ENCODE results near the gene FHOD3. TPM values are rescaled to one million over a fixed set of nuclear protein-coding genes. Genes with fewer than 3 reads are reported as not detected.
A peak's percentile ranks its signal among the peaks of the same experiment; 100 is the strongest.

Gene FHOD3
- total and polyA plus RNA-seq, 4 donors = 0.57 to 1.3 (median 1.2) TPM; not detected in 1

DNA sequence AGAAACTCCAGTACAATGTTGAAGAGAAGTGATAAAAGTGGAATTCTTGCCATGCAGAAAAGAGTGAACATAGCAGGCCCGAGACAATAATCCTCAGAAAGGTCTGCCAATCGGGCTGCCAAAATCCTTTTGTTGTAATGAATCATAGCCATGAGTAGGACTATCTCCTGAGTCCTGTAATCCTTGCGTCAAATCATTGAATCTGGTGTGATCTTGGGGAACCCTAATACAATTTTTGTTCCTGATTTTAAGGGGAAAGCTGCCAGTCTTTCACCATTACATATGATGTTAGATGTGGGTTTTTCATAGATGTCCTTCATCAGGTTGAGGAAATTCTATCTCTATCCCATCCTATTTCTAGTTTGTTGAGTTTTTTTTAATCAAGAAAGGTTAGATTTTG, 529.0 kb downstream of the FHOD3 start:
- no peak overlapping the region for H3K27ac ChIP-seq (ENCODE audit: low read depth in 1 of 2, low read length in 2 of 2)
- no peak for TF ChIP-seq FOXA1 (IDR thresholded peaks at IDR 0.05)
- TF ChIP-seq, protein P1, sequence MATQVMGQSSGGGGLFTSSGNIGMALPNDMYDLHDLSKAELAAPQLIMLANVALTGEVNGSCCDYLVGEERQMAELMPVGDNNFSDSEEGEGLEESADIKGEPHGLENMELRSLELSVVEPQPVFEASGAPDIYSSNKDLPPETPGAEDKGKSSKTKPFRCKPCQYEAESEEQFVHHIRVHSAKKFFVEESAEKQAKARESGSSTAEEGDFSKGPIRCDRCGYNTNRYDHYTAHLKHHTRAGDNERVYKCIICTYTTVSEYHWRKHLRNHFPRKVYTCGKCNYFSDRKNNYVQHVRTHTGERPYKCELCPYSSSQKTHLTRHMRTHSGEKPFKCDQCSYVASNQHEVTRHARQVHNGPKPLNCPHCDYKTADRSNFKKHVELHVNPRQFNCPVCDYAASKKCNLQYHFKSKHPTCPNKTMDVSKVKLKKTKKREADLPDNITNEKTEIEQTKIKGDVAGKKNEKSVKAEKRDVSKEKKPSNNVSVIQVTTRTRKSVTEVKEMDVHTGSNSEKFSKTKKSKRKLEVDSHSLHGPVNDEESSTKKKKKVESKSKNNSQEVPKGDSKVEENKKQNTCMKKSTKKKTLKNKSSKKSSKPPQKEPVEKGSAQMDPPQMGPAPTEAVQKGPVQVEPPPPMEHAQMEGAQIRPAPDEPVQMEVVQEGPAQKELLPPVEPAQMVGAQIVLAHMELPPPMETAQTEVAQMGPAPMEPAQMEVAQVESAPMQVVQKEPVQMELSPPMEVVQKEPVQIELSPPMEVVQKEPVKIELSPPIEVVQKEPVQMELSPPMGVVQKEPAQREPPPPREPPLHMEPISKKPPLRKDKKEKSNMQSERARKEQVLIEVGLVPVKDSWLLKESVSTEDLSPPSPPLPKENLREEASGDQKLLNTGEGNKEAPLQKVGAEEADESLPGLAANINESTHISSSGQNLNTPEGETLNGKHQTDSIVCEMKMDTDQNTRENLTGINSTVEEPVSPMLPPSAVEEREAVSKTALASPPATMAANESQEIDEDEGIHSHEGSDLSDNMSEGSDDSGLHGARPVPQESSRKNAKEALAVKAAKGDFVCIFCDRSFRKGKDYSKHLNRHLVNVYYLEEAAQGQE (IDR thresholded peaks at IDR 0.05) = no peak
- no peak for TF ChIP-seq RAD21 (IDR thresholded peaks at IDR 0.05)
- TF ChIP-seq YY1 (IDR thresholded peaks at IDR 0.05) = no peak
- TF ChIP-seq, protein P2, sequence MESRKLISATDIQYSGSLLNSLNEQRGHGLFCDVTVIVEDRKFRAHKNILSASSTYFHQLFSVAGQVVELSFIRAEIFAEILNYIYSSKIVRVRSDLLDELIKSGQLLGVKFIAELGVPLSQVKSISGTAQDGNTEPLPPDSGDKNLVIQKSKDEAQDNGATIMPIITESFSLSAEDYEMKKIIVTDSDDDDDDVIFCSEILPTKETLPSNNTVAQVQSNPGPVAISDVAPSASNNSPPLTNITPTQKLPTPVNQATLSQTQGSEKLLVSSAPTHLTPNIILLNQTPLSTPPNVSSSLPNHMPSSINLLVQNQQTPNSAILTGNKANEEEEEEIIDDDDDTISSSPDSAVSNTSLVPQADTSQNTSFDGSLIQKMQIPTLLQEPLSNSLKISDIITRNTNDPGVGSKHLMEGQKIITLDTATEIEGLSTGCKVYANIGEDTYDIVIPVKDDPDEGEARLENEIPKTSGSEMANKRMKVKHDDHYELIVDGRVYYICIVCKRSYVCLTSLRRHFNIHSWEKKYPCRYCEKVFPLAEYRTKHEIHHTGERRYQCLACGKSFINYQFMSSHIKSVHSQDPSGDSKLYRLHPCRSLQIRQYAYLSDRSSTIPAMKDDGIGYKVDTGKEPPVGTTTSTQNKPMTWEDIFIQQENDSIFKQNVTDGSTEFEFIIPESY (IDR thresholded peaks at IDR 0.05) = no peak
- TF ChIP-seq HNF4G (IDR thresholded peaks at IDR 0.05) = no peak
- no peak for TF ChIP-seq SP1 (IDR thresholded peaks at IDR 0.05)
- no peak for TF ChIP-seq GABPA (IDR thresholded peaks at IDR 0.05 in 1 of 2, conservative IDR thresholded peaks at IDR 0.05 in 1 of 2)
- TF ChIP-seq EGR1 (IDR thresholded peaks at IDR 0.05; ENCODE audit: low read depth in 2 of 2) = no peak
- TF ChIP-seq, protein P3, sequence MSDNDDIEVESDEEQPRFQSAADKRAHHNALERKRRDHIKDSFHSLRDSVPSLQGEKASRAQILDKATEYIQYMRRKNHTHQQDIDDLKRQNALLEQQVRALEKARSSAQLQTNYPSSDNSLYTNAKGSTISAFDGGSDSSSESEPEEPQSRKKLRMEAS (IDR thresholded peaks at IDR 0.05) = no peak
- TF ChIP-seq FOXA2 (IDR thresholded peaks at IDR 0.05) = no peak
- TF ChIP-seq HNF4A (conservative IDR thresholded peaks at IDR 0.05) = no peak
- TF ChIP-seq JUND (IDR thresholded peaks at IDR 0.05) = no peak
- no peak for TF ChIP-seq NR2F2 (IDR thresholded peaks at IDR 0.05)
- TF ChIP-seq TAF1 (conservative IDR thresholded peaks at IDR 0.05) = no peak
- no peak for TF ChIP-seq RXRA (IDR thresholded peaks at IDR 0.05)
- DNase-seq (ENCODE audit: low spot score) = no peak
- no peaks in the 10 kb centered on the region for H3K36me3 ChIP-seq (ENCODE audit: control insufficient read depth in 4 of 4, insufficient read depth in 3 of 4, low read depth in 1 of 4, low read length in 3 of 4)
- no peaks in the 10 kb centered on the region for H3K9me3 ChIP-seq (ENCODE audit: control insufficient read depth in 4 of 4, low read length in 3 of 4)
- no peaks in the 10 kb centered on the region for H3K27me3 ChIP-seq (ENCODE audit: control insufficient read depth in 4 of 4, insufficient read depth in 4 of 4, low read length in 3 of 4)
- 98% methylated on average over 3 of the region's 3 CpGs for WGBS
- no peak overlapping the region for H3K4me3 ChIP-seq (ENCODE audit: low read depth in 1 of 3, low read length in 3 of 3)
- H3K4me1 ChIP-seq (ENCODE audit: control insufficient read depth in 4 of 4, insufficient read depth in 4 of 4, low read length in 3 of 4) = peaks cover 2 to 14% (median 12%) of the 10 kb centered on the region in 4 donors
- H3K9ac ChIP-seq (ENCODE audit: low read depth in 1 of 2, low read length in 2 of 2) = no peak overlapping the region

DNA sequence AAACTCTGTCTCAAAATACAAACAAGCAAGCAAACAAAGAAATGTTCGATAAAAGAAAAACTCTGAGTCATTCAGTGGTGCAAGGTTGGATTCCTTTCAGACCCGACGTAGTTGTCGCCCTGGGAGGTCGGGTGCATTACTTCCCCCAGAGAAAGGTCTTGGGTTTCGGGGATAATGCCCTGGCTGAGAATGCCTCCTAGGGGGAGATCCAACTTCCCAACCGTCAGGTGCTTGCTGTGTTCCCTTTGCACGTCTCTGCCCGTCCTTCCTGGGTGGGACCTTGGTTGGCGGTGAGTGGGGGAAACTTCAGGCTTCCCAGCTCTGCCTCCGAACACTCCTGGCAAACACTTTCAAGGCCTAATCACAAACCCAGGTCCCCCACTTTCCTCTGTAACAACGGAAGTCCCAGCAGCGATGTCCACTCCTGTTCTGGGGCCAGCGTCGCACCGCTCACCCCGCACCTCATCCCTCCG, 530.7 kb downstream of the FHOD3 start:
- WGBS = 1% methylated on average over 18 of the region's 18 CpGs
- DNase-seq (ENCODE audit: low spot score) = peak; percentile 56
- no peaks in the 10 kb centered on the region for H3K36me3 ChIP-seq (ENCODE audit: control insufficient read depth in 4 of 4, insufficient read depth in 3 of 4, low read depth in 1 of 4, low read length in 3 of 4)
- peak overlapping the region; percentile 49 to 99 (median 98) for H3K4me3 ChIP-seq (ENCODE audit: low read depth in 1 of 3, low read length in 3 of 3)
- peak overlapping the region; percentile 3 to 80 for H3K9ac ChIP-seq (ENCODE audit: low read depth in 1 of 2, low read length in 2 of 2)
- no peaks in the 10 kb centered on the region for H3K27me3 ChIP-seq (ENCODE audit: control insufficient read depth in 4 of 4, insufficient read depth in 4 of 4, low read length in 3 of 4)
- H3K27ac ChIP-seq (ENCODE audit: low read depth in 1 of 2, low read length in 2 of 2) = peak overlapping the region; percentile 59 to 62
- H3K4me1 ChIP-seq (ENCODE audit: control insufficient read depth in 4 of 4, insufficient read depth in 4 of 4, low read length in 3 of 4) = peaks cover 2 to 14% (median 12%) of the 10 kb centered on the region in 4 donors
- no peaks in the 10 kb centered on the region for H3K9me3 ChIP-seq (ENCODE audit: control insufficient read depth in 4 of 4, low read length in 3 of 4)
- TF ChIP-seq SP1 (IDR thresholded peaks at IDR 0.05) = no peak
- TF ChIP-seq HNF4G (IDR thresholded peaks at IDR 0.05) = no peak
- TF ChIP-seq YY1 (IDR thresholded peaks at IDR 0.05) = no peak
- no peak for TF ChIP-seq HNF4A (conservative IDR thresholded peaks at IDR 0.05)
- TF ChIP-seq, protein P1 (IDR thresholded peaks at IDR 0.05) = no peak
- no peak for TF ChIP-seq RXRA (IDR thresholded peaks at IDR 0.05)
- TF ChIP-seq FOXA2 (IDR thresholded peaks at IDR 0.05) = no peak
- TF ChIP-seq, protein P3 (IDR thresholded peaks at IDR 0.05) = no peak
- no peak for TF ChIP-seq RAD21 (IDR thresholded peaks at IDR 0.05)
- TF ChIP-seq, protein P2 (IDR thresholded peaks at IDR 0.05) = no peak
- no peak for TF ChIP-seq FOXA1 (IDR thresholded peaks at IDR 0.05)
- TF ChIP-seq EGR1 (IDR thresholded peaks at IDR 0.05; ENCODE audit: low read depth in 2 of 2) = no peak
- no peak for TF ChIP-seq TAF1 (conservative IDR thresholded peaks at IDR 0.05)
- TF ChIP-seq GABPA (IDR thresholded peaks at IDR 0.05 in 1 of 2, conservative IDR thresholded peaks at IDR 0.05 in 1 of 2) = no peak
- TF ChIP-seq, protein P4, sequence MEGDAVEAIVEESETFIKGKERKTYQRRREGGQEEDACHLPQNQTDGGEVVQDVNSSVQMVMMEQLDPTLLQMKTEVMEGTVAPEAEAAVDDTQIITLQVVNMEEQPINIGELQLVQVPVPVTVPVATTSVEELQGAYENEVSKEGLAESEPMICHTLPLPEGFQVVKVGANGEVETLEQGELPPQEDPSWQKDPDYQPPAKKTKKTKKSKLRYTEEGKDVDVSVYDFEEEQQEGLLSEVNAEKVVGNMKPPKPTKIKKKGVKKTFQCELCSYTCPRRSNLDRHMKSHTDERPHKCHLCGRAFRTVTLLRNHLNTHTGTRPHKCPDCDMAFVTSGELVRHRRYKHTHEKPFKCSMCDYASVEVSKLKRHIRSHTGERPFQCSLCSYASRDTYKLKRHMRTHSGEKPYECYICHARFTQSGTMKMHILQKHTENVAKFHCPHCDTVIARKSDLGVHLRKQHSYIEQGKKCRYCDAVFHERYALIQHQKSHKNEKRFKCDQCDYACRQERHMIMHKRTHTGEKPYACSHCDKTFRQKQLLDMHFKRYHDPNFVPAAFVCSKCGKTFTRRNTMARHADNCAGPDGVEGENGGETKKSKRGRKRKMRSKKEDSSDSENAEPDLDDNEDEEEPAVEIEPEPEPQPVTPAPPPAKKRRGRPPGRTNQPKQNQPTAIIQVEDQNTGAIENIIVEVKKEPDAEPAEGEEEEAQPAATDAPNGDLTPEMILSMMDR (IDR thresholded peaks at IDR 0.05; ENCODE audit: low read depth, low read length, missing input control) = no peak
- no peak for TF ChIP-seq JUND (IDR thresholded peaks at IDR 0.05)
